22Rv1 (cell line): Measurements from ENCODE around the gene LIMK1.

ENCODE experiments used
- ZFX ChIP-seq: fragments of 450-650 bp; IDR thresholded peaks from 2 replicates; pipeline ENCODE4 v1.6.1; 2017; ENCODE audit warnings: antibody characterized with exemption, borderline replicate concordance
- TF ChIP-seq, protein P1 (sequence below): fragments of 450-650 bp; IDR thresholded peaks from 2 replicates; pipeline ENCODE4 v1.5.1; 2017; ENCODE audit warnings: mild to moderate bottlenecking

DNA sequence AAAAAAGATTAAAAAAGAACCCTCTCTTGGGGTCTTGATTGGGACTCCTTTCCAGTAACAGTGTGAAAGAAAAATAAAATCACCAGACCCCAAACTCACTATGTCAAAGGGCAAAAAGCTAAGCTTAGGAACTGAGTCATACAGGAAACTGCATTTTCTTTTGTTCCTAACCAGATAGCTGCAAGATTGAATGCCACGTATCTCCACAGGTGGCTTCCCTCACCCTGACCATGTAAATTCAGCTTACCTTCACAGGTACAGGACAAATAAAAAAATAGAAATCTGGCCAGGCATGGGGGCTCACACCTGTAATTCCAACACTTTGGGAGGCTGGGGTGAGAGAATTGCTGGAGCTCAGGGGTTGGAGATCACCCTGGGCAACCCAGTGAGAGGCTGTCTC is 58.1 kb downstream of the LIMK1 start:
- TF ChIP-seq, protein P1, sequence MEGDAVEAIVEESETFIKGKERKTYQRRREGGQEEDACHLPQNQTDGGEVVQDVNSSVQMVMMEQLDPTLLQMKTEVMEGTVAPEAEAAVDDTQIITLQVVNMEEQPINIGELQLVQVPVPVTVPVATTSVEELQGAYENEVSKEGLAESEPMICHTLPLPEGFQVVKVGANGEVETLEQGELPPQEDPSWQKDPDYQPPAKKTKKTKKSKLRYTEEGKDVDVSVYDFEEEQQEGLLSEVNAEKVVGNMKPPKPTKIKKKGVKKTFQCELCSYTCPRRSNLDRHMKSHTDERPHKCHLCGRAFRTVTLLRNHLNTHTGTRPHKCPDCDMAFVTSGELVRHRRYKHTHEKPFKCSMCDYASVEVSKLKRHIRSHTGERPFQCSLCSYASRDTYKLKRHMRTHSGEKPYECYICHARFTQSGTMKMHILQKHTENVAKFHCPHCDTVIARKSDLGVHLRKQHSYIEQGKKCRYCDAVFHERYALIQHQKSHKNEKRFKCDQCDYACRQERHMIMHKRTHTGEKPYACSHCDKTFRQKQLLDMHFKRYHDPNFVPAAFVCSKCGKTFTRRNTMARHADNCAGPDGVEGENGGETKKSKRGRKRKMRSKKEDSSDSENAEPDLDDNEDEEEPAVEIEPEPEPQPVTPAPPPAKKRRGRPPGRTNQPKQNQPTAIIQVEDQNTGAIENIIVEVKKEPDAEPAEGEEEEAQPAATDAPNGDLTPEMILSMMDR: peak; percentile 5; the same call in 1 of the 2 replicates
- TF ChIP-seq ZFX: no peak
